ENCODE results near the gene FAM83E.

FAM83E gene

GRCh38 chr19:48624067-48624594 lies 9.3 kb upstream of the FAM83E start:
- Histone ChIP-seq H3K9ac (peak overlapping the region; percentile 43; the same call in 1 of the 2 replicates), H3K4me3 (IDR thresholded peaks at IDR 0.05; ENCODE audit: insufficient read depth, low read depth, low read length) (peak overlapping the region; percentile 56), H3K79me2 (ENCODE audit: insufficient read depth, low read depth) (peaks cover 14% of the 10 kb centered on the region; the same call in 1 of the 2 replicates), H3K27ac (peak overlapping the region; percentile 38; the same call in 1 of the 2 replicates), H2AFZ (ENCODE audit: low read depth) (peak overlapping the region; percentile 78), H3K4me2 (peak overlapping the region; percentile 95), H3K27me3 (ENCODE audit: insufficient read depth, low read depth) (no peaks in the 10 kb centered on the region), H3K36me3 (ENCODE audit: insufficient read depth) (no peaks in the 10 kb centered on the region), H4K20me1 (ENCODE audit: insufficient read depth) (no peaks in the 10 kb centered on the region), H3K4me1 (ENCODE audit: low read depth, poor library complexity, severe bottlenecking) (peaks cover 42% of the 10 kb centered on the region)
- no peak for TF ChIP-seq CTCF (conservative IDR thresholded peaks at IDR 0.05; ENCODE audit: low read depth, low read length)

- no peaks in the 10 kb centered on the region for H3K27me3 ChIP-seq (ENCODE audit: insufficient read depth, low read depth)
- no peaks in the 10 kb centered on the region for H4K20me1 ChIP-seq (ENCODE audit: insufficient read depth)
- H3K4me3 ChIP-seq (IDR thresholded peaks at IDR 0.05; ENCODE audit: insufficient read depth, low read depth, low read length): peak overlapping the region; percentile 56
- peak overlapping the region; percentile 78 for H2AFZ ChIP-seq (ENCODE audit: low read depth)
- peaks cover 42% of the 10 kb centered on the region for H3K4me1 ChIP-seq (ENCODE audit: low read depth, poor library complexity, severe bottlenecking)
- H3K27ac ChIP-seq: peak overlapping the region; percentile 38; the same call in 1 of the 2 replicates
- H3K79me2 ChIP-seq (ENCODE audit: insufficient read depth, low read depth): peaks cover 17% of the 10 kb centered on the region
- TF ChIP-seq CTCF (conservative IDR thresholded peaks at IDR 0.05; ENCODE audit: low read depth, low read length): no peak
- H3K9ac ChIP-seq: peak overlapping the region; percentile 12; the same call in 1 of the 2 replicates
- peak overlapping the region; percentile 87 for H3K4me2 ChIP-seq
- H3K36me3 ChIP-seq (ENCODE audit: insufficient read depth): no peaks in the 10 kb centered on the region
Observed at GRCh38 chr19:48623556-48624066, 8.7 kb upstream of the FAM83E start.

GRCh38 chr19:48619692-48620585 lies 5.1 kb upstream of the FAM83E start:
- Histone ChIP-seq H3K79me2 (ENCODE audit: insufficient read depth, low read depth) (peaks cover 36% of the 10 kb centered on the region), H3K27me3 (ENCODE audit: insufficient read depth, low read depth) (no peaks in the 10 kb centered on the region), H3K4me2 (peak overlapping the region; percentile 62), H2AFZ (ENCODE audit: low read depth) (peak overlapping the region; percentile 65), H3K9ac (peak overlapping the region; percentile 94), H3K4me3 (IDR thresholded peaks at IDR 0.05; ENCODE audit: insufficient read depth, low read depth, low read length) (no peak overlapping the region), H3K4me1 (ENCODE audit: low read depth, poor library complexity, severe bottlenecking) (peaks cover 32% of the 10 kb centered on the region), H3K36me3 (ENCODE audit: insufficient read depth) (peaks cover 10% of the 10 kb centered on the region; the same call in 1 of the 2 replicates), H3K27ac (peak overlapping the region; percentile 66), H4K20me1 (ENCODE audit: insufficient read depth) (peaks cover 23% of the 10 kb centered on the region)
- TF ChIP-seq CTCF (conservative IDR thresholded peaks at IDR 0.05; ENCODE audit: low read depth, low read length): peak; percentile 20

GRCh38 chr19:48618916-48619691 lies 4.2 kb upstream of the FAM83E start, which contains the start of the genes RPL18 and SPHK2:
RPL18 (minus strand) TSS chr19:48619178; CDS start chr19:48619143, 35 bp downstream.
SPHK2 (plus strand) TSS chr19:48619506; CDS start chr19:48620515, 1,009 bp downstream.
- no peak; the same call in 1 of the 2 replicates for TF ChIP-seq CTCF (conservative IDR thresholded peaks at IDR 0.05; ENCODE audit: low read depth, low read length)
- Histone ChIP-seq H3K27me3 (ENCODE audit: insufficient read depth, low read depth) (no peaks in the 10 kb centered on the region), H3K4me2 (peak within 1 kb of the TSS; percentile 63), H3K27ac (peak within 1 kb of the TSS; percentile 66), H2AFZ (ENCODE audit: low read depth) (peak within 1 kb of the TSS; percentile 65), H3K4me3 (IDR thresholded peaks at IDR 0.05; ENCODE audit: insufficient read depth, low read depth, low read length) (peak within 1 kb of the TSS; percentile 9), H3K4me1 (ENCODE audit: low read depth, poor library complexity, severe bottlenecking) (peaks cover 27% of the 10 kb centered on the region), H3K9ac (peak within 1 kb of the TSS; percentile 94), H3K36me3 (ENCODE audit: insufficient read depth) (peaks cover 10% of the 10 kb centered on the region; the same call in 1 of the 2 replicates), H4K20me1 (ENCODE audit: insufficient read depth) (peaks cover 26% of the 10 kb centered on the region), H3K79me2 (ENCODE audit: insufficient read depth, low read depth) (peaks cover 35% of the 10 kb centered on the region)
